ENCODE measurements around the gene NALCN. TPM values are rescaled to one million over a fixed set of nuclear protein-coding genes. Genes with fewer than 3 reads are reported as not detected.

The NALCN gene
- total and polyA plus RNA-seq, 10 of the 15 experiments (the other 5 are each of a cell fraction or from before 2014, with no cell fraction given): under 0.01 TPM; not detected in 9

DNA sequence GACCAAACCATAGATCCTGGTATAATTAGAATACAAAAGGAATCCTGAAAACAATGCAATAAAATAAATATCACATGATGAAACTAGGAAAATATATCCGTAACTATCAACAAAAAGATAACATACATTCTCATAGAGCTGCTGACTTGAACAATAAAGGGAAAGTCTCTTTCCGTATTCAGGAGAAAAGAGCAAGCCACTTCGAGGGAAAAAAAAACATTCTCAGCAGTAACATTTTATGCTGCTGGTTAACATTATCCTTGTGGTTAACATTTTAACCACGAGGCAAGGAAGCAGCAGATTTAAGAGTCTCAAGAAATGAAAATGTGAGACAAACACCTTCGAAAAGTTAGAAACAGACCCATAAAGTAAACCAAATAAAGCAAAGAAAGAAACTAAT, 25.8 kb downstream of the NALCN start (continued):
- TF ChIP-seq, protein P1, sequence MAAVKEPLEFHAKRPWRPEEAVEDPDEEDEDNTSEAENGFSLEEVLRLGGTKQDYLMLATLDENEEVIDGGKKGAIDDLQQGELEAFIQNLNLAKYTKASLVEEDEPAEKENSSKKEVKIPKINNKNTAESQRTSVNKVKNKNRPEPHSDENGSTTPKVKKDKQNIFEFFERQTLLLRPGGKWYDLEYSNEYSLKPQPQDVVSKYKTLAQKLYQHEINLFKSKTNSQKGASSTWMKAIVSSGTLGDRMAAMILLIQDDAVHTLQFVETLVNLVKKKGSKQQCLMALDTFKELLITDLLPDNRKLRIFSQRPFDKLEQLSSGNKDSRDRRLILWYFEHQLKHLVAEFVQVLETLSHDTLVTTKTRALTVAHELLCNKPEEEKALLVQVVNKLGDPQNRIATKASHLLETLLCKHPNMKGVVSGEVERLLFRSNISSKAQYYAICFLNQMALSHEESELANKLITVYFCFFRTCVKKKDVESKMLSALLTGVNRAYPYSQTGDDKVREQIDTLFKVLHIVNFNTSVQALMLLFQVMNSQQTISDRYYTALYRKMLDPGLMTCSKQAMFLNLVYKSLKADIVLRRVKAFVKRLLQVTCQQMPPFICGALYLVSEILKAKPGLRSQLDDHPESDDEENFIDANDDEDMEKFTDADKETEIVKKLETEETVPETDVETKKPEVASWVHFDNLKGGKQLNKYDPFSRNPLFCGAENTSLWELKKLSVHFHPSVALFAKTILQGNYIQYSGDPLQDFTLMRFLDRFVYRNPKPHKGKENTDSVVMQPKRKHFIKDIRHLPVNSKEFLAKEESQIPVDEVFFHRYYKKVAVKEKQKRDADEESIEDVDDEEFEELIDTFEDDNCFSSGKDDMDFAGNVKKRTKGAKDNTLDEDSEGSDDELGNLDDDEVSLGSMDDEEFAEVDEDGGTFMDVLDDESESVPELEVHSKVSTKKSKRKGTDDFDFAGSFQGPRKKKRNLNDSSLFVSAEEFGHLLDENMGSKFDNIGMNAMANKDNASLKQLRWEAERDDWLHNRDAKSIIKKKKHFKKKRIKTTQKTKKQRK (IDR thresholded peaks at IDR 0.05; ENCODE audit: low read depth, low read length): no peak
- TF ChIP-seq CBFB (IDR thresholded peaks at IDR 0.05; ENCODE audit: low read depth) (no peak), ZNF622 (IDR thresholded peaks at IDR 0.05) (no peak), CHD2 (IDR thresholded peaks at IDR 0.05; ENCODE audit: borderline replicate concordance, low read depth, low read length) (no peak), RELA (IDR thresholded peaks at IDR 0.05; ENCODE audit: borderline replicate concordance, partially characterized antibody) (no peak), POLR2AphosphoS2 (IDR thresholded peaks at IDR 0.05; ENCODE audit: low read depth, low read length) (no peak)

DNA sequence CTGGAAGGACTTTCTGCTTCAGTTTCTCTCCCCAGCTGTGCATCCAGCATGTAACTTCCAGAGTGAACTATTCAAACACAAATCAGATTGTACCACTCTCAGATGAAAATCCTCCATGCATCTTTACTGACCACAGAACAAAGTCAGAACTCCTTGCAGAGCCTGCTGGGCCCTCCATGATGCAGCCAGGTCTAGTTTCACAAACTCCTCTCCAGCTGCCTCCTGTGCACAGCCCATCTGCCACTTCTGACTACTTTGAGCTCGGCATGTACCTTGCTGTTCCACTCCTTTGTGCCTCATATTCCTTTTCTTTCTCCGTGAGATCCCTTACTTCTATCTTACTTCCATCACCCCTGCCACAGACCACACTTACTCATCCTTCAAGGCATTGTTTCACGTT, 31.4 kb downstream of the NALCN start:
- Histone ChIP-seq H2AFZ (ENCODE audit: control insufficient read depth, low read depth, low read length) (no peak overlapping the region), H3K4me1 (ENCODE audit: control insufficient read depth, insufficient read depth, low read length) (no peaks in the 10 kb centered on the region), H3K27ac (ENCODE audit: control insufficient read depth, insufficient read depth) (no peak overlapping the region), H3K79me2 (ENCODE audit: control insufficient read depth, insufficient read depth, low read length) (no peaks in the 10 kb centered on the region), H3K36me3 (ENCODE audit: control insufficient read depth in 2 of 2, insufficient read depth in 2 of 2, low read length in 1 of 2) (no peaks in the 10 kb centered on the region), H3K27me3 (replicated peaks in 1 of 2; ENCODE audit: control insufficient read depth in 2 of 2, insufficient read depth in 2 of 2, low read length in 1 of 2) (no peaks in the 10 kb centered on the region), H3K4me3 (no peak overlapping the region), H4K20me1 (ENCODE audit: control insufficient read depth, insufficient read depth) (no peaks in the 10 kb centered on the region), H3K9ac (ENCODE audit: control insufficient read depth, insufficient read depth, low read length) (no peak overlapping the region), H3K4me2 (ENCODE audit: control insufficient read depth, insufficient read depth) (no peak overlapping the region), H3K9me3 (replicated peaks; ENCODE audit: control insufficient read depth, insufficient read depth, low read length) (no peaks in the 10 kb centered on the region)
- ATAC-seq (no peak), DNase-seq (ENCODE audit: low read depth, low spot score) (no peak), FAIRE-seq (no peak)
- SMC1A ChIA-PET (ENCODE audit: uncharacterized antibody, unreplicated experiment): no interaction called here
- RAD21 ChIA-PET (ENCODE audit: unreplicated experiment): no interaction called here
- WGBS (ENCODE audit: insufficient coverage, insufficient replicate concordance, low lambda C conversion rate, missing lambda C conversion rate): 0% methylated on average over 3 of the region's 3 CpGs
- POLR2A ChIA-PET: no interaction called here
- in situ Hi-C loops (cut with MboI) (no loop called here), intact Hi-C loops (cut with micrococcal nuclease; ENCODE audit: unreplicated experiment) (no loop called here)
- BruUV-seq (replicated peaks): no TSS peak
- CTCF ChIA-PET: no interaction called here
- TF ChIP-seq RCOR1 (conservative IDR thresholded peaks at IDR 0.05; ENCODE audit: low read depth, low read length): no peak
- no peak for TF ChIP-seq FOXK2 (IDR thresholded peaks at IDR 0.05)
- no peak for TF ChIP-seq MEF2B (IDR thresholded peaks at IDR 0.05; ENCODE audit: partially characterized antibody, poor library complexity, severe bottlenecking)
- TF ChIP-seq ZNF274 (IDR thresholded peaks at IDR 0.05; ENCODE audit: insufficient read depth, insufficient read length): no peak
- no peak for TF ChIP-seq DPF2 (IDR thresholded peaks at IDR 0.05)
- TF ChIP-seq IRF4 (IDR thresholded peaks at IDR 0.05; ENCODE audit: low read depth, low read length): no peak
- TF ChIP-seq CHD1 (IDR thresholded peaks at IDR 0.05; ENCODE audit: low read depth, low read length): no peak
- TF ChIP-seq, protein P2, sequence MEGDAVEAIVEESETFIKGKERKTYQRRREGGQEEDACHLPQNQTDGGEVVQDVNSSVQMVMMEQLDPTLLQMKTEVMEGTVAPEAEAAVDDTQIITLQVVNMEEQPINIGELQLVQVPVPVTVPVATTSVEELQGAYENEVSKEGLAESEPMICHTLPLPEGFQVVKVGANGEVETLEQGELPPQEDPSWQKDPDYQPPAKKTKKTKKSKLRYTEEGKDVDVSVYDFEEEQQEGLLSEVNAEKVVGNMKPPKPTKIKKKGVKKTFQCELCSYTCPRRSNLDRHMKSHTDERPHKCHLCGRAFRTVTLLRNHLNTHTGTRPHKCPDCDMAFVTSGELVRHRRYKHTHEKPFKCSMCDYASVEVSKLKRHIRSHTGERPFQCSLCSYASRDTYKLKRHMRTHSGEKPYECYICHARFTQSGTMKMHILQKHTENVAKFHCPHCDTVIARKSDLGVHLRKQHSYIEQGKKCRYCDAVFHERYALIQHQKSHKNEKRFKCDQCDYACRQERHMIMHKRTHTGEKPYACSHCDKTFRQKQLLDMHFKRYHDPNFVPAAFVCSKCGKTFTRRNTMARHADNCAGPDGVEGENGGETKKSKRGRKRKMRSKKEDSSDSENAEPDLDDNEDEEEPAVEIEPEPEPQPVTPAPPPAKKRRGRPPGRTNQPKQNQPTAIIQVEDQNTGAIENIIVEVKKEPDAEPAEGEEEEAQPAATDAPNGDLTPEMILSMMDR (IDR thresholded peaks at IDR 0.05 in 2 of 3, conservative IDR thresholded peaks at IDR 0.05 in 1 of 3; ENCODE audit: control insufficient read depth in 2 of 3, extremely low read depth in 1 of 3, insufficient read depth in 1 of 3, low read depth in 3 of 3, low read length in 3 of 3): no peak
- TF ChIP-seq CEBPB (IDR thresholded peaks at IDR 0.05; ENCODE audit: borderline replicate concordance in 1 of 2, low read depth in 2 of 2, low read length in 2 of 2): no peak
- TF ChIP-seq CBX3 (IDR thresholded peaks at IDR 0.05; ENCODE audit: borderline replicate concordance, low read depth): no peak
- no peak for TF ChIP-seq YBX1 (IDR thresholded peaks at IDR 0.05)
- TF ChIP-seq RB1 (IDR thresholded peaks at IDR 0.05; ENCODE audit: borderline replicate concordance): no peak
- TF ChIP-seq NR2F1 (conservative IDR thresholded peaks at IDR 0.05): no peak
- TF ChIP-seq, protein P3, sequence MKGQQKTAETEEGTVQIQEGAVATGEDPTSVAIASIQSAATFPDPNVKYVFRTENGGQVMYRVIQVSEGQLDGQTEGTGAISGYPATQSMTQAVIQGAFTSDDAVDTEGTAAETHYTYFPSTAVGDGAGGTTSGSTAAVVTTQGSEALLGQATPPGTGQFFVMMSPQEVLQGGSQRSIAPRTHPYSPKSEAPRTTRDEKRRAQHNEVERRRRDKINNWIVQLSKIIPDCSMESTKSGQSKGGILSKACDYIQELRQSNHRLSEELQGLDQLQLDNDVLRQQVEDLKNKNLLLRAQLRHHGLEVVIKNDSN (IDR thresholded peaks at IDR 0.05; ENCODE audit: borderline replicate concordance, extremely low read length, insufficient read depth, low read depth, low read length): no peak
